ENCODE data around the gene NOTUM. TPM values are rescaled to one million over a fixed set of nuclear protein-coding genes. Genes with fewer than 3 reads are reported as not detected.

Gene NOTUM
- total RNA-seq, 1 donor from 2014 or later: 4.2 TPM

DNA sequence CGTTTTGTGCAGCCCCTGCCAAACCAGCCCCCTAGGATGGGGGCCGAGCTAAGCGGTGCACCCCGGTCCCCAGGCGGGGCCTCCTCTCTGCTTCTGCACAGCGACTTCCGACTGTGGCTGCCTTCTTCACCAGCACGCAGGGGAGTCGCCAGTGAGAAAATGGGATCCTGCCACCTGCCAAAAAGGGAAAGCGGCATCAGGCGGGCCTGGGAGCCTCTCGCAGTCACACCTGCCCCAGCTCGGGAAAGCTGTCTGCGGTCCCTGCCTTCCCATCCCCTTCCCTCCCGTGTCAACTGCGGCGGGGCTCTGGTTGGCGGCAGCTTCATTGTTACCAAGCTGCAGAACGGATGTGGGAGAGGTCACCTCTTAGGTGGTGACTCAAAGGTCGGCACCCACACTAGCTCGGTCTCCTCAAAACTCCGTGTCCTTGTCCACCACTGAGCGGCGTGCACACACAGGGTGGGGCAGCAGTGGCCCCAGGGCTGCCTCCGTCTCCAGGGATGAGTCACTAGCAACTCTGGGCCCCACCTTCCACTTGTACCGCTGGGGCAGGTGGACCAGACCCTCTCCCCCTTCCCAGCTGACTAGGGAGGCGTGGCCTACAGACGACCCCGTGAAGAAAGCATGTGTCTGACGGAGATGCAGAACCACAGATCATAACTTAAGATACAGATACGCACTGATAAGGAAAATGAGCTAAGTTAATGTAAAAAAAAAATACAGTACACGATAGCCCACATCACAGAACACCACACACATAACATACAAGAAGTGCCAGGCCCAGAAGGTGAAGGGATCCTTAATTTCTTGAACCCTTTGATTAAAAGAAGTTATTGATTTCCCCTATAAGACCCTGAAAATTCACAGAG is 48.3 kb downstream of the NOTUM start:
- no peak for DNase-seq (ENCODE audit: low spot score)
- no peak for ATAC-seq

DNA sequence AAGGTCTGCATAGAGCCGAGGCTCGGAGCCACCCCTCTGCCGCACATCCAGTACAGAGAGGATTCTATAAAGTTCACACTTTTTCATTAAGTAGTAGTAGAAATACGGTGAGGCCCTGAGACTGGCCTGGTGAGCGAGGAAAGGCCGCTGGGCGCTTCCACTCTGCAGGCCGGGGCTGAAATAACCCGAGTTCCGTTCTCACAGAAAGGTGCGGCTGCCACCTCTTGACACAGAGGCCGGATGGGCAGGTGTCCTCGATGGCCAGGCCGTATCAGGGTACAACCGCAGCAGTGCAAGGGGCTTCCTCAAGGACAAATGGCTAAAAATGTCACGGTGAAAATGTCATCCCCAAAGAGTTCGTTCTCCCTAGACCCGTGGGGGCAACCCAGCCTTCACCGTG is 49.0 kb downstream of the NOTUM start:
- ATAC-seq (peak; percentile 0), DNase-seq (ENCODE audit: low spot score) (no peak)

DNA sequence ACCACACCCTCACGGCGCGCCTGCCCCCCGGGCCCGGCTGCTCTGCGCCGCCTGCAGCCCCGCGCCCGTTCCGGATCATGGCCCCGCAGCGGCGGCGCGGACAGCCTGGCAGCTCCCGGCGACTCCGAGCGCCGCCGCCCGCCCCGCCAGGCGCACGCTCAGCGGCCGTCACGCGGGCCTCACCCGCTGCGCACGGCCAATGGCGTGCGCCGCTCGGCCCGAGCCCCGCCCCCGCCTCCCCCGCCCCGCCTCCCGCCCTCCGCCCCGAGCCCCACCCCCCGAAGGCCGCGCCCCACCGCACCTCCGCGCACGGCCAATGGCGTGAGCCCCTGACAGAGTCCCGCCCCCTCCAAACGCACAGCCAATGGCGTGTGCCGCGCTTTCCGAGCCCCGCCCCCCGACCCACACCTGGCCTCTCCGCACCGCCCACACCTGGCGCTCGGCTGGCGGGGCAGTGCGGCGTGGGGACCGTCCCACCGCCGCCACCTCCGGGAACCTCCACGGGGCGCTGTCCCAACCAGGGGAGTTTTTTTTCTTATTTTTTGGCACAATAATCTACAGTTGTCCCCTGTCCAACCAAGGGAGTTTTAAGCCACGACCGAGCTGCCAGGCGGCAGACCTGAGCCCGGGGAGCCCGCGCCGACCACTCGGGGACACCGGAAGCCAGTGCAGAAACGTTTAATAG is 49.6 kb downstream of the NOTUM start, which contains the start of gene PCYT2:
PCYT2 (minus strand) TSS at position 123 of the 685 bp plus-strand sequence; CDS start at position 79, 44 bp downstream.
- DNase-seq (ENCODE audit: low spot score) (peak; percentile 96), ATAC-seq (peak; percentile 87)

DNA sequence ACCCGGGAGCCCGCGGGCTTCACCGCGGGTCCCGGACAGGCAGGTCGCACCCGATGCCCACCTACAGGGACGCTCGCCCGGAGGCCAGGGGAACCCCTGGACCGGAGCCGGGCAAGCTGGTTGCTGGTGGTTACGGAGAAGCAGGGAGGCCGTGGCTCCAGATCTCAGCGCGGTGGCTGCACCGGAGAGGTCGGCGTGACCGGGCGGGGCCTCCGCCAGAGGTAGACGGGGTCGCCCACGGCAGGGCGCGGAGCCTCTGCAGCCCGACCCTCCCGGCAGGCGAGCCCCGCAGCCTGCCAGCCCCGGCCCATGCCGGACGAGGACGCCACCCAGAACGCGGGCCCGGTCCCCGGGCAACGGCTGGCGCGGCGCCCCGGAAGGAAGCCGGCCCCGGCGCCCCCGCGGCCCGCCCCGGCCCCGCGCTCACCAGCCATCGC is 50.1 kb downstream of the NOTUM start:
- DNase-seq (ENCODE audit: low spot score) (no peak), ATAC-seq (peak; percentile 1)

DNA sequence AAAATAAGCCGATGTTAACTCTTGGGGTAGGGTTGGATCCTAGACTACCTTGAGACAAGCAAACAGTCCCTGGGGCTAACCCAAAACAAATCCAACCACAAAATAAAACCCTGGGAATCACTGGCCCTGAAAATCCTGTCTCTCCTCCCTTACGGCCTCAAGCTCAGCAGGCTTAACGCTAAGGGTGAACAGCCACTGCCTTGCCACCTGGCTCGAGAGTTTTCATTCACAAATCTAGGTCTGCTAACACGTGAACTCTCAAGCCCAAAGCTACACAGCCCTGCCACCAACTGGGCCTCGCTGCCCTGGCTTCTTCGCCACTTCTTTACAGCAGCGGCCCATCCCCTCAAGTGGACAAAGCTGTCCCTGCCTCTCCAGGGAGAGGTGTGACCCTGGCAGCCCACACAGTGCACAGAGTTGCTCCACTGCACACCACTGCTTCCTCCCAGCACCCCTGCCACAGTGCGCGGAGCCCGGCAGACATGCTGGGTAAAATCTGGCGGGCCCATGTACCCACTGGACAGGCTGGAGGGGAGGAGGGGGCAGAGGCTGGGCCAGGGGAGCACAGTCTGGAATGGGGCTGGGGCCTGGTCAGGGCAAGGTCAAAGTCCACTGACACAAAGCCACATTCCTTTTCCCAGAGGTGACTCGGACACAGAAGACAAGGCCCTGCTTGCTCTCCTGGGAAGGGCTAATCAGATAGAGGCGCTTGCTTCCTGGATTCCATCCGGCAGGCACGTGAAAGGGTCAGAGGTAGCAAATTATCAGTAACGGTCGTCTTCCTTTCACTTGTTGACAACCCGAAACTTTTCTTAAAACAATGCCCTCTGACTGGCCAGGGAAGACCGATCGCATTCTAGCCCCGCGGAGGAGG is 50.8 kb downstream of the NOTUM start:
- ATAC-seq (peak; percentile 51), DNase-seq (ENCODE audit: low spot score) (peak; percentile 78)

DNA sequence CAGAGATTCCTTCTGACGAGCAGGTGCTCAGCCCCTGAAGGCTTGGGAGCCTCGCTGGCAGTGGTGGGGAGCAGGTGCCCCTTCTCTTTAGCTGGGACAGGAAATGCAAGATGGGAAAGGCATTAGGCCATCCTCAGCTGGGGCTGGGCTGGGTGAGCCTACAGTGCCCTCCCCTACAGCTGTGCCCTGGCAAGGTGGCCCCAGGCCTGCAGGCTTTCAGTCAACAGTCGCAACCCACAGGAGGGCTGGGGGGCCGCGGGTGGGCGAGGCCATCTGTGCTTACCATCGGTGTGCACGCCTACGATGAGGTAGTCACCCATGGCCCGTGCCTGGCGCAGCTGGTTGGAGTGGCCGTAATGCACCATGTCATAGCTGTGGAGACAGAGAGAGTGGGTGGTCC is 51.8 kb downstream of the NOTUM start:
- ATAC-seq (no peak), DNase-seq (ENCODE audit: low spot score) (no peak)

DNA sequence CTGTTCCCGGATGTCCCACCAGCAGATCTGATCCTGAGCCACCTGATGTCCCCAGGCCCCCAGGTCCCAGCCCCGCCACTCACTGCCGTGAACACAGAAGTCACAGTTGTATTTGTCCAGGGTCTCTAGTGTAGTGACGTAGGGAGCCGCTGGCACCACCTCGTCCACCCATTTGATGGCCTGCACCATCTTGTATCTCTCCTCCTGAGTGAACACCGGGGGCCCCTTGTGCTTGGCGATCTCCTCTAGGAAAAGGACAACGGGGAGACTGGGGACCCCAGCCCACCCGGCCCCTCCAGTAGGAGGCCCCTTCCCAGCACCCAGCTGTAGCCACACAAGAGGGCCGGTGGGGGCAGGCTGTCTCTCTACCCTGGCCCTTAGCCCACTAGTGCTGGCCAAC is 52.2 kb downstream of the NOTUM start:
- DNase-seq (ENCODE audit: low spot score) (no peak), ATAC-seq (no peak)

DNA sequence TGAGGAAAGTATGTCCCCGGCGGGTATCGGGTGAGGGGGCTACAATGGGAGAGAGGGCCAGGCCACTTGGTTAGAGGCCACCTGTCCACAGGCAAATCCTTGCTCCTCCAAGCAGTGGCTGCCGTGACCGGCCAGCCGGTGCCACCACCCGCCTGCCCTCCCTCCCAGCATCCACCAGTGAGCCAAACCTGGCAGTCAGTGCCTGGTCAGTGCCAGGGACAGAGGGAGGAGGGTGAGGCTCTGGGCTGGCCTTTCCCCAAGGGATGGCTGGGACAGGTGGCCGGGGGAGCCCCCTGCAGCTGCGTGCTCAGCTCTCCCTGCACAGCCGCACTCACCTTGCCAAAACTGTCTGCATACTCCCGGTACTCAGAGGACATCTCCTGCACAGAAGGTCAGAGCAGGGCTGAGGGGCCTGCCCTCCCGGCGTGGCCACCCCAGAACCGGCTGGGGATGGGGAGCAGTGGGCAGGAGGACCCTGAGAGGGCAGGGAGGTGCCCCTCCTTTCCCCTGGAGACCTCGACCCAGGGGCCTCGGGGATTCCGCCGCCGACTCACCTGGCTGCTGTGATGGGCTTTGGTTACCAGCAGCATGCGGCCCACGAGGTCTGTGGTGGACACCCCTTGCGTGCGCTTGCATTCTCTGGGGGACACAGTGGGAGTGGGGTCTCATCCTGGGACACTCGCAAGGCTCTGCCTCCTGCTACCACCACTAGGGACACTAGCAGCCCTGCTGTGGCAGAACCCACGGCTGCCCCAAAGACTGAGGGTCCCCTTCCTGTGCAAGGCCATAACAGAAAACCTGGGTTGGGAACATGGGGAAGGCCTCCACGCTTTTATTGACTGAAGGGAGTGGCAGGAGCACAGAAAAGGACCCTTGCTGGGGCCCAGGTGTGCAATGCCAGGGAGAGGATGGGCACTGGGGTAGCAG is 53.5 kb downstream of the NOTUM start:
- no peak for ATAC-seq
- peak; percentile 52 for DNase-seq (ENCODE audit: low spot score)

DNA sequence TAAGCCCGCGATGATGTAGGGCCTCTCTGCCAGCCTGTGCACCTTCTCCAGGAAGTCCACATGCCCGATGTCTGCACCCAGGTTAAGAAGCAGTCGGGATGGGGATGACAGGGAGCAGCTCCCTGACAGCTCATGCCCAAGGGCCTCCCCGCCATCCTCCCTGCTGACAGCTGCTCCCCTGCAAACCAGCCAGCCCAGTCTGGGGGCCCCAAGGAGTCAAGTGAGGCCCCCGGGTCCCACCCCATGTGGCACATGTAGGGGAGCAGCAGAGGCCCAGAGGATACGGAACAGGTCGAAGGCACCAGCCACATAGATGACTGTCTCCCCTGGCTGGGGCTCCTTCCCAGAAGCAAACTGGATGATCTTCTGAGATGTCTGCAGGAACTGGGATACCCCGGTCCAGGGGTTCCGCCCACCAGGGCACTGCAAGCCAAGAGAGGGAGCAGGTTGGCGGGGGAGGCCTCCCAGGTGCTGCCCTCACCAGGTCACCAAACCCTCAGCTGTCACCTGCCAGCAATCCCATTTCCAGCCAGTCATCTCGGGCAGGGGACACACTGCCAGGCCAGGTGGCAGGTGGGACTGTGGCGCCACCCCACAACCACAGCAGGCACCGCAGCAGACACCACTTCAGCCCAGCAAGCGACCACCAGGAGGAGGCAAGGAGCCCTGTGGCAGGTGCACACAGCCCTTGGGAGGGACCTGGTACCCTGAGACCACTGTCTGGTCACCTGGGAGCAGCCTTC is 54.3 kb downstream of the NOTUM start:
- no peak for DNase-seq (ENCODE audit: low spot score)
- no peak for ATAC-seq

DNA sequence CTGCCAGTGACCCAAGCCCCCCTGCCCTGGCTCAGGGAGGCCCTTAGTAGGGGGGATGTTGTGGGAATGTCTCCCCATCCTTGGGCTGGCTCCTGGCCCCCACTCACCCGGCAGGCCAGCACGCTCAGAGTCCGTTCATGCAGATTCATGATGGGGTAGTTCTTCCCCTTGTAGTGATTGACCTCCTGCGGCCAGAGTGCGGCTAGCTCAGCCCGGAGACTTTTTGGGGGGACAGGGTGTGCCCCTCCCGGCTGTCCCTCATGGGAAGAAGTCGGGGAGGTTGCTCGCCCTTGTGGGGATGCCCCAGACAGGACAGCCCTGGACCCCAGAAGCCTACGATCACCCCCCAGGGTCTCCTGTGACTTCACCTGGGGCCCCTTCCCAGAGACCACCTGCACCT is 55.0 kb downstream of the NOTUM start:
- no peak for DNase-seq (ENCODE audit: low spot score)
- no peak for ATAC-seq

DNA sequence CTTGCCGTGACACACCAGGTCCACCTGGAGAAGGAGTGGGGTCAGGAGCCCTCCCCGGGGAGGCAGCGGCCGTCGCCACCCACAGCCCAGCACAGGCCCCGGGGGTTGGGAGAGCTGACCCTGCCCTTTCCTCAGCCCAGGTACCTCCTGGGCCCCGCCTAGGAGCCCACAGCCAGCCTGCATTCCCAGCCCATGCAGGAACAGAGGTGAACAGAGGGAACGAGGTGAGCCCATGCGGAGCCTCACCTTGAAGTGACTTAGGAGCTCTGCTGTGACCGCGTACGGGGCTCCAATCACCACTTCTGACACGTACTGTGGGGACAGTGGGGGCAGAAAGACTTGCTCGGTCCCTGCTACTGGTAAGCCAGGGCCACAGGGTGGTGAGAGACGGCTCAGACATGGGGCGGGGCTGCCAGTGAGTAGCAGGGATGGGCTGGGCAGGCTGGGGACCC is 55.5 kb downstream of the NOTUM start:
- DNase-seq (ENCODE audit: low spot score) (no peak), ATAC-seq (no peak)

DNA sequence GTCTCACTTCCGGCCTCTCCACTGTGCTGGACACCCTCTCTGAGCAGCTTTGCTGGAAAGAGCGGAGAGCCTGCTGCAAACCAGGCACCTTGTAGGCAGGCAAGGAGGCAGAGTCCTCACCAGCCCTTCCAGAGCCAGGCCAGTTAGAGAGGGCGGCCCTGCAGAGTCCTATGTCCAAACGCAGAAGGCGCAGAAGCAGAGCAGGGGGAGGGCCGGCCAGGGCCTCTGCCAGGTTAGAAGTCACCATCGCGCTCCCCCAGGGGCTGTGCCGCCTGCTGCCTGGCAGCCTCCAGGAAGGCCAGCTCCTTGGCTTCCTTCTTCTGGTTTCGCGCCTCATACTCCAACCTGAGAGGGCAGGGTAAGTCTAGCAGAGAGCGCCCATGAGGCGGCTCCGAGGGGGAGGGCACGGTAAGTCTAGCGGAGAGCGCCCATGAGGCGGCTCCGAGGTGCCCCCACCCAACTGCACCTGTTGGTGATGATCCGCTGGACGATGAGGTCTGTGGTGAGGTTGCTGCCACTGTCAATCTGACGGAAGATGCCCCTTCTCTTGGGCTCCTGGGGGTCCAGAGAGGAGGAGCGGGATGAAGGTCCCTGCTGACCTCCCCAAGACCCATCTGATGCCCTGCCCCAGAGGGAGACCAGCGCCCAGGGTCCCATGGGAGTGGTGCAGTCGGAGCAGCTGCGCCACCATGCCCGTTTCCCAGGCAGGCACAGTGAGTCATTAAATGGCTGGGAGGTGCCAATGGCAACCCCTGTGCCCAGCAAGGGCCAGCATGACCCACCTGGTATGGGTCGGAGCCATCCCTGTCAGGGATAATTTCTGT is 56.2 kb downstream of the NOTUM start:
- ATAC-seq (no peak), DNase-seq (ENCODE audit: low spot score) (peak; percentile 44)

DNA sequence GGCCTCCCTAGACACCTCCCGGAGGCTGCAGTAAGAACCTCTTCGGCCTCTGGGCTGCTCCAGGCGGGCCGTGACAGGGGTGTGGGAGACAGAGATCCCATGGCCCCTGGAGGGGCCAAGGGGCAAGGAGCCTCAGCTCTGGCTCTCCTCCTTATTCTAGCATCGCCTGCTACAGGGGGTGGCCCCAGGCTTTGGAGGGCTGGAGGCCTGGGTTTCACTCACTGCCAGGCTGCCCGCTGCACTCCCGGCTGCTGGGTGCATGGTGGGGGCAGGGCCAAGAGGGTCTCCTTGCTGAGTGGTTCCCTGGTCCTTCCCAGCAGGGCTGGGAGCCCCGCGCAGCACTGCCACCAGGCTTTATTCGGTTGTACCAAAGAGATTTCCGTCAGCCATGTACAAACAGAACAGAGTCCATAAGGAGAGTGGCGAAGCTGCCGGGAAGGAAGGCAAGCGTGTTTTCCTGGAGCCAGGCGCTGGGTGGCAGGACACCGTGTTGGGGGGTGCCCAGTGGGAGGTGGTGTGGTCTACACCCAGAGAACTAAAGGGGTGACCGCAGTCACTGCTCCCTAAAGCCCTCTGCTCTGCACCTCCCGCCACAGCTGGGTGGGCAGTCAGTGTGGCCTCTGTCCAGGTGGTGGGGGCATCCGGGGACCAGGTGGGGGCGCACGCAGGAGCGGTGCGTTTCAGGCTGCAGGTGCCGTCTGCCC is 56.9 kb downstream of the NOTUM start:
- ATAC-seq (no peak), DNase-seq (ENCODE audit: low spot score) (no peak)

DNA sequence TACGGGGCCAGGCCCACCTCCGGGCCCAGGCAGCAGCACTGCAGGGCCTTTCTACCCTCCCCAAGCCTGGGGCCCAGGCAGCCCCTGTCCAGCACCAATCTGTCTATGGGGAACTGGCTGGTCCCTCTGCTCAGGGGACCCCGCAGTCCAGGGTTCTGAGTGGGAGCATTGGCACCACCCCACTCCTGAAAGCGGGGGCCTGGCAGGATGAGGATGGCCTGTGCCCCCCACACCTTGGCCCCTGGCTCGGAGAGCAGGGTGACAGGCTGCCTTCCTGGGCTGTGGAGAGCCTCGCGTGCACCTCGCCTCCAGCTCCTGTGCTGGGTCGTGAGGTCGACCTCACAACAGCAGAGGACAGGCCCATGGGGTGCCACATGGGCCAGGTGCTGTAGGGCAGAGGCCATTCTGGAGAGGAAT is 57.6 kb downstream of the NOTUM start:
- no peak for DNase-seq (ENCODE audit: low spot score)

DNA sequence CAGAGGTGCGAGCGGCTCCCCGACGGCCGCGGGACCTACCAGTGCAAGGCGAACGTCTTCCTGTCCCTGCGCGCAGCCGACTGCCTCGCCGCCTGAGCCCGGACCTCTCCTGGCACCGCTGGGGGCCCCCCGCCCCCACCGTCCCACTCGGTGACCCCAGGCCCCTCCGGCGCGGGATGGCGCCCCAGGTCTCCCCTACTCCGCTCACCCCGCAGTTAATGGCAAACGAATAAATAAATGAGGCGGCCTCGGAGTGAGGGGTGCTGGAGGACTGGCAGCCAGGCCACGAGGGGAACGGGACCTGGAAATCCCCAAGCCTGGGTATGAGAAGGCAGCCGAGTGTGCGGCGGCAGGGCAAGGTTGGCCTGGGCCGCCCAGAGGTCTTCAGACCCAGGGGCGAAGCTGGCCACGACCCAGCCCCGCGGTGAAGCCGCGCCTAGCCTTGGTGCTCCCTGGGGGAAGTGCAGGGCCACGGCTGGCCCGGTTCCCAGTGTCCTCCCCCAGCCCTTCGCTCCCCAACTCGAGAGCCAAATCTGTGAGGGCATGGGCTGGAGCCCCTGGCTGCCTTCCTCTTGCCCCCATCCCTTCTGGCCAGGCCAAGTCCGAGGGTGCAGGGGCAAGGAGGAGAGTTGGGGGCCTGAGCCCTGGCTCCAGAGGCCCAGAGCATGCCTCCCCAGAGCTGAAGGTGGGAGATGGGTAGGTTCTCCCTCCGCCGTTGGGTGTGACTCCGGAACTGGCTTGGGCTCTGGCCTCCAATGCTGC is 58.2 kb downstream of the NOTUM start:
- peak; percentile 60 for DNase-seq (ENCODE audit: low spot score)
- peak; percentile 47 for ATAC-seq

More for the DNA sequence above, 57.6 kb downstream of the NOTUM start:
- ATAC-seq: peak; percentile 3

All from left lobe of liver (tissue), 2 donors.